HepG2 (cell line): ENCODE data around the gene LSM10. TPM values are rescaled to one million over a fixed set of nuclear protein-coding genes. Genes with fewer than 3 reads are reported as not detected.

Experiments
- AHDC1 ChIP-seq: sonication (generic); formaldehyde crosslinking; IDR thresholded peaks from 2 replicates; pipeline ENCODE4 v1.5.1; 2020; ENCODE audit warnings: mild to moderate bottlenecking, missing genetic modification reagents, borderline replicate concordance
- ATF7 ChIP-seq, 2 experiments: fragments of 450-650 bp in 1 of 2; sonication (generic) in 1 of 2; formaldehyde crosslinking in 1 of 2; IDR thresholded peaks; 2 replicates each; pipeline versions ENCODE4 v1.4.0 to v1.6.1; 2016 to 2020; ENCODE audit warnings: antibody characterized with exemption in 1 of 2, mild to moderate bottlenecking in 1 of 2, missing genetic modification reagents in 1 of 2
- EHMT2 ChIP-seq: fragments of 200-600 bp; sonication (generic); IDR thresholded peaks from 2 replicates; pipeline ENCODE4 v1.7.0; 2017; ENCODE audit warnings: antibody characterized with exemption, low read depth, low read length, borderline replicate concordance
- ELF1 ChIP-seq: sonication (generic); formaldehyde crosslinking; IDR thresholded peaks from 2 replicates; pipeline ENCODE4 v1.4.0; 2020; ENCODE audit warnings: missing genetic modification reagents
- MXD1 ChIP-seq: sonication (generic); formaldehyde crosslinking; IDR thresholded peaks from 2 replicates; pipeline ENCODE4 v1.4.0; 2020; ENCODE audit warnings: mild to moderate bottlenecking, missing genetic modification reagents
- TMF1 ChIP-seq: sonication (generic); formaldehyde crosslinking; IDR thresholded peaks from 2 replicates; pipeline ENCODE4 v1.8.1; 2022; ENCODE audit warnings: low read depth, missing genetic modification reagents
- ZHX2 ChIP-seq, 2 experiments: sonication (generic) in 1 of 2; formaldehyde crosslinking in 1 of 2; IDR thresholded peaks; 2 replicates each; pipeline versions ENCODE4 v1.6.1 to v1.9.0; 2014 to 2022; ENCODE audit warnings: antibody characterized with exemption in 1 of 2, borderline replicate concordance in 1 of 2, inconsistent platforms in 1 of 2, low read depth in 1 of 2, missing genetic modification reagents in 1 of 2
- ZNF253 ChIP-seq: sonication (generic); formaldehyde crosslinking; IDR thresholded peaks from 2 replicates; pipeline ENCODE4 v1.8.0; 2022; ENCODE audit warnings: mild to moderate bottlenecking, missing genetic modification reagents, borderline replicate concordance
- ZNF564 ChIP-seq: sonication (generic); formaldehyde crosslinking; IDR thresholded peaks from 2 replicates; pipeline ENCODE4 v1.8.1; 2023; ENCODE audit warnings: mild to moderate bottlenecking, missing genetic modification reagents
- ZNF674 ChIP-seq: sonication (generic); formaldehyde crosslinking; IDR thresholded peaks from 2 replicates; pipeline ENCODE4 v1.5.0; 2020; ENCODE audit warnings: low read depth, mild to moderate bottlenecking, missing genetic modification reagents
- ZNF749 ChIP-seq: sonication (generic); formaldehyde crosslinking; IDR thresholded peaks from 2 replicates; pipeline ENCODE4 v1.8.0; 2022; ENCODE audit warnings: mild to moderate bottlenecking, missing genetic modification reagents, moderate library complexity, borderline replicate concordance
- ZNF800 ChIP-seq: sonication (generic); formaldehyde crosslinking; IDR thresholded peaks from 2 replicates; pipeline ENCODE4 v1.4.0; 2020; ENCODE audit warnings: missing genetic modification reagents
- ZSCAN25 ChIP-seq: sonication (generic); formaldehyde crosslinking; IDR thresholded peaks from 2 replicates; pipeline ENCODE4 v1.8.0; 2022; ENCODE audit warnings: mild to moderate bottlenecking, missing genetic modification reagents
- polyA plus RNA-seq, 8 experiments: library from polyadenylated mRNA; depleted of rRNA in 3 of 8; stranded (reverse) in 7 of 8; unstranded in 1 of 8; fragments of >200 nt; fragmentation: Illumina TruSeq in 4 of 8; extraction: Trizol in 4 of 8; gene quantifications; 2 replicates each; pipeline versions ENCODE4 v1.2.1 to v1.2.3, GENCODE V29; 2011 to 2016; ENCODE audit warnings: low read depth in 4 of 8, missing spikeins in 1 of 8, mixed read lengths in 1 of 8; ENCODE audit not compliant: insufficient read depth in 1 of 8
- total RNA-seq, 5 experiments: library from RNA; depleted of rRNA; stranded (reverse); fragments of >200 nt; fragmentation: Illumina TruSeq; extraction: Trizol; gene quantifications; 2 replicates each; pipeline ENCODE4 v1.2.3, GENCODE V29; 2016; ENCODE audit warnings: low read depth in 1 of 5

Gene LSM10
- total and polyA plus RNA-seq, 2 of the 13 experiments (the other 11 are each of a cell fraction or from before 2014, with no cell fraction given): 14.0 to 52.0 TPM

- TF ChIP-seq ATF7 (IDR thresholded peaks at IDR 0.05) (no peak), ATF7 (CRISPR knock-in tag; IDR thresholded peaks at IDR 0.05) (no peak), ZSCAN25 (CRISPR knock-in tag) (peak; percentile 78), ZNF564 (CRISPR knock-in tag) (0 out of 2 replicates have a peak, but pooled peaks have one; percentile 53), AHDC1 (CRISPR knock-in tag) (no peak), ZHX2 (IDR thresholded peaks at IDR 0.05; ENCODE audit: low read depth) (peak; percentile 49; the same call in 1 of the 2 replicates), ZHX2 (CRISPR knock-in tag; IDR thresholded peaks at IDR 0.05; ENCODE audit: borderline replicate concordance) (no peak), EHMT2 (no peak), ZNF800 (CRISPR knock-in tag) (peak; percentile 61; the same call in 1 of the 2 replicates), ZNF749 (CRISPR knock-in tag) (no peak), TMF1 (CRISPR knock-in tag) (no peak), ELF1 (CRISPR knock-in tag) (peak; percentile 88), MXD1 (CRISPR knock-in tag) (peak; percentile 68; the same call in 1 of the 2 replicates), ZNF674 (CRISPR knock-in tag) (no peak), ZNF253 (CRISPR knock-in tag) (no peak)
Observed at GRCh38 chr1:36400825-36401601, 3.3 kb upstream of the LSM10 start (continued).
